IMR-90 (cell line): ENCODE measurements around the gene MYOC. TPM values are rescaled to one million over a fixed set of nuclear protein-coding genes. Genes with fewer than 3 reads are reported as not detected.

Experiments used
- ATAC-seq: fragments of 200-7000 bp; cut with Tn5 transposase; 2 replicates; pipeline ENCODE4 v1.9.1; 2020; ENCODE audit warnings: low read depth, mild to moderate bottlenecking, moderate library complexity
- BruUV-seq: library from RNA; stranded (reverse); fragments of 400-500 nt; replicated peaks from 2 replicates; lab custom pipeline; 2021; lab: Mats Ljungman, UMichigan
- CTCF ChIA-PET: fragments of 300-600 bp; formaldehyde crosslinking; extraction: SDS; loops from one replicate; lab custom pipeline; 2021; ENCODE audit warnings: antibody characterized with exemption; lab: Yijun Ruan, JAX
- POLR2A ChIA-PET: fragments of 300-600 bp; sonication (Branson Sonifier 250); formaldehyde crosslinking; loops from one replicate; lab custom pipeline; 2022; ENCODE audit warnings: antibody characterized with exemption; ENCODE audit not compliant: unreplicated experiment; lab: Charles Lee
- DNase-seq: peaks from one replicate; pipeline ENCODE4 v3.0.0; 2013
- H2AFZ ChIP-seq: replicated peaks from 2 replicates; pipeline ENCODE3; 2013; ENCODE audit warnings: low read length, mild to moderate bottlenecking; ENCODE audit not compliant: poor library complexity
- H2AK5ac ChIP-seq: 2 replicates; pipeline ENCODE4 v1.6.1; 2013; ENCODE audit warnings: low read depth, low read length, inconsistent platforms
- H2AK9ac ChIP-seq: replicated peaks from 2 replicates; pipeline ENCODE3; 2013; ENCODE audit warnings: mild to moderate bottlenecking, low read depth, low read length, moderate library complexity; ENCODE audit not compliant: poor library complexity
- H2BK120ac ChIP-seq: 2 replicates; pipeline ENCODE4 v1.6.1; 2013; ENCODE audit warnings: low read depth, low read length, inconsistent platforms
- H2BK15ac ChIP-seq: 3 replicates; pipeline ENCODE4 v1.6.1; 2013; ENCODE audit warnings: low read depth, low read length, inconsistent platforms
- H2BK20ac ChIP-seq: 2 replicates; pipeline ENCODE4 v1.6.1; 2013; ENCODE audit warnings: low read depth, mild to moderate bottlenecking, inconsistent platforms, low read length, moderate library complexity
- H2BK5ac ChIP-seq: 2 replicates; pipeline ENCODE4 v1.6.1; 2013; ENCODE audit warnings: mild to moderate bottlenecking, low read depth, low read length, inconsistent platforms; ENCODE audit not compliant: poor library complexity, severe bottlenecking
- H3K14ac ChIP-seq: replicated peaks from 2 replicates; pipeline ENCODE4 v1.6.1; 2013; ENCODE audit warnings: low read depth, low read length, inconsistent platforms
- H3K18ac ChIP-seq: 2 replicates; pipeline ENCODE4 v1.6.1; 2013; ENCODE audit warnings: low read depth, low read length, control low read depth
- H3K23ac ChIP-seq: 2 replicates; pipeline ENCODE4 v1.6.1; 2013; ENCODE audit warnings: low read depth, low read length, inconsistent platforms
- H3K27ac ChIP-seq: 2 replicates; pipeline ENCODE4 v1.5.1; 2013; ENCODE audit warnings: mild to moderate bottlenecking, control low read depth, low read length; ENCODE audit not compliant: insufficient read depth
- H3K27me3 ChIP-seq: 2 replicates; pipeline ENCODE4 v1.6.1; 2013; ENCODE audit warnings: low read length; ENCODE audit not compliant: control insufficient read depth, insufficient read depth
- H3K36me3 ChIP-seq: 2 replicates; pipeline ENCODE4 v1.6.1; 2013; ENCODE audit warnings: low read length, mixed read lengths; ENCODE audit not compliant: control insufficient read depth, insufficient read depth
- H3K4ac ChIP-seq: 2 replicates; pipeline ENCODE4 v1.6.1; 2013; ENCODE audit warnings: low read depth, low read length, inconsistent platforms
- H3K4me1 ChIP-seq: 2 replicates; pipeline ENCODE4 v1.6.1; 2013; ENCODE audit warnings: low read length, mixed read lengths; ENCODE audit not compliant: control insufficient read depth, insufficient read depth
- H3K4me2 ChIP-seq: 2 replicates; pipeline ENCODE4 v1.6.1; 2013; ENCODE audit warnings: low read depth, mild to moderate bottlenecking, control low read depth, low read length, moderate library complexity
- H3K4me3 ChIP-seq: 2 replicates; pipeline ENCODE4 v1.5.1; 2013; ENCODE audit warnings: low read depth, mild to moderate bottlenecking, control low read depth, low read length, moderate library complexity; ENCODE audit not compliant: insufficient read depth
- H3K56ac ChIP-seq: 2 replicates; pipeline ENCODE4 v1.6.1; 2013; ENCODE audit warnings: low read length, inconsistent platforms; ENCODE audit not compliant: insufficient read depth; ENCODE audit errors: extremely low read depth
- H3K79me1 ChIP-seq, 2 experiments: 2 replicates each; pipeline ENCODE4 v1.6.1; 2013; ENCODE audit warnings: low read length in 2 of 2, inconsistent platforms in 1 of 2, low read depth in 1 of 2
- H3K9ac ChIP-seq: 2 replicates; pipeline ENCODE4 v1.6.1; 2013; ENCODE audit warnings: low read depth, low read length, control low read depth
- H3K9me1 ChIP-seq: 2 replicates; pipeline ENCODE4 v1.6.1; 2013; ENCODE audit warnings: low read length, inconsistent platforms; ENCODE audit not compliant: insufficient read depth
- H3K9me3 ChIP-seq: 2 replicates; pipeline ENCODE4 v1.6.1; 2013; ENCODE audit warnings: low read length; ENCODE audit not compliant: control insufficient read depth, insufficient read depth
- H4K20me1 ChIP-seq: 2 replicates; pipeline ENCODE4 v1.6.1; 2013; ENCODE audit warnings: low read length, inconsistent platforms; ENCODE audit not compliant: insufficient read depth
- H4K5ac ChIP-seq: 2 replicates; pipeline ENCODE4 v1.6.1; 2013; ENCODE audit warnings: mild to moderate bottlenecking, low read depth, low read length, control low read depth
- H4K8ac ChIP-seq, 2 experiments: 2 replicates each; pipeline ENCODE4 v1.6.1; 2013; ENCODE audit warnings: low read depth in 2 of 2, low read length in 2 of 2, control low read depth in 1 of 2, inconsistent platforms in 1 of 2
- H4K91ac ChIP-seq: 2 replicates; pipeline ENCODE4 v1.6.1; 2013; ENCODE audit warnings: low read depth, low read length, inconsistent platforms; ENCODE audit not compliant: insufficient read depth
- BHLHE40 ChIP-seq: fragments of 150-350 bp; IDR thresholded peaks from 2 replicates; pipeline ENCODE4 v1.6.1; 2016; ENCODE audit warnings: mild to moderate bottlenecking, low read depth, low read length
- CEBPB ChIP-seq: IDR thresholded peaks from 2 replicates; pipeline ENCODE4 v1.6.1; 2012; ENCODE audit warnings: low read depth, low read length, improper control_type of control experiment
- CHD1 ChIP-seq: IDR thresholded peaks from 2 replicates; pipeline ENCODE4 v1.6.1; 2012; ENCODE audit warnings: low read depth, low read length, improper control_type of control experiment
- MAFK ChIP-seq: IDR thresholded peaks from 2 replicates; pipeline ENCODE4 v1.6.1; 2012; ENCODE audit warnings: low read depth, low read length, improper control_type of control experiment
- MXI1 ChIP-seq: IDR thresholded peaks from 2 replicates; pipeline ENCODE4 v1.6.1; 2012; ENCODE audit warnings: low read depth, mild to moderate bottlenecking, low read length, moderate library complexity, borderline replicate concordance
- NFE2L2 ChIP-seq: fragments of 150-350 bp; IDR thresholded peaks from 2 replicates; pipeline ENCODE4 v1.6.1; 2016; ENCODE audit warnings: low read depth, mild to moderate bottlenecking, low read length
- RAD21 ChIP-seq: IDR thresholded peaks from 2 replicates; pipeline ENCODE4 v1.6.1; 2012; ENCODE audit warnings: low read length, improper control_type of control experiment
- RCOR1 ChIP-seq: IDR thresholded peaks from 2 replicates; pipeline ENCODE4 v1.6.1; 2012; ENCODE audit warnings: mild to moderate bottlenecking, low read length, improper control_type of control experiment; ENCODE audit not compliant: insufficient replicate concordance
- SMC3 ChIP-seq: fragments of 150-350 bp; IDR thresholded peaks from 2 replicates; pipeline ENCODE4 v1.6.1; 2016; ENCODE audit warnings: low read depth, mild to moderate bottlenecking, antibody characterized with exemption, low read length, moderate library complexity
- WGBS, 2 experiments: methylation state at CpG; one replicate each; pipeline versions ENCODE4 v1.1.5 to v1.1.7; 2013; ENCODE audit warnings: missing lambda C conversion rate in 2 of 2; ENCODE audit not compliant: insufficient read length in 1 of 2; ENCODE audit errors: extremely low coverage in 2 of 2; 5-methylcytosine and 5-hydroxymethylcytosine counted together
- dilution Hi-C: fragments of 300-500 bp; cut with HindIII; formaldehyde crosslinking; loops from one replicate; pipeline ENCODE4 v1.14.3; 2018; ENCODE audit warnings: low sequenced_read_pairs; ENCODE audit not compliant: unreplicated experiment
- in situ Hi-C: fragments of 300-500 bp; cut with MboI; formaldehyde crosslinking; loops from 3 replicates; pipeline ENCODE4 v1.14.3; 2019; ENCODE audit warnings: low sequenced_read_pairs, inconsistent platforms, mixed read lengths
- intact Hi-C: fragments of 100-400 bp; cut with micrococcal nuclease; formaldehyde crosslinking; loops from 2 replicates; pipeline ENCODE4 v1.10.0; 2022
- polyA plus RNA-seq, 3 experiments: library from polyadenylated mRNA; depleted of rRNA; stranded (reverse); fragments of >200 nt; gene quantifications; 2 replicates each; pipeline ENCODE4 v1.2.3, GENCODE V29; 2012; ENCODE audit warnings: low replicate concordance in 1 of 3
- total RNA-seq: library from RNA; depleted of rRNA; stranded (reverse); fragments of >200 nt; gene quantifications from 2 replicates; pipeline ENCODE4 v1.2.3, GENCODE V29; 2012
- TF ChIP-seq, protein P1 (sequence below): fragments of 150-350 bp; IDR thresholded peaks from 2 replicates; pipeline ENCODE4 v1.6.1; 2016; ENCODE audit warnings: low read depth, mild to moderate bottlenecking, low read length, moderate library complexity, borderline replicate concordance
- TF ChIP-seq, protein P2 (sequence below): fragments of 150-350 bp; IDR thresholded peaks from 2 replicates; pipeline ENCODE4 v1.6.1; 2017; ENCODE audit warnings: mild to moderate bottlenecking, antibody characterized with exemption, low read length, low read depth

Gene MYOC
- total and polyA plus RNA-seq, 2 of the 4 experiments (the other 2 are of a cell fraction), result not detected

DNA sequence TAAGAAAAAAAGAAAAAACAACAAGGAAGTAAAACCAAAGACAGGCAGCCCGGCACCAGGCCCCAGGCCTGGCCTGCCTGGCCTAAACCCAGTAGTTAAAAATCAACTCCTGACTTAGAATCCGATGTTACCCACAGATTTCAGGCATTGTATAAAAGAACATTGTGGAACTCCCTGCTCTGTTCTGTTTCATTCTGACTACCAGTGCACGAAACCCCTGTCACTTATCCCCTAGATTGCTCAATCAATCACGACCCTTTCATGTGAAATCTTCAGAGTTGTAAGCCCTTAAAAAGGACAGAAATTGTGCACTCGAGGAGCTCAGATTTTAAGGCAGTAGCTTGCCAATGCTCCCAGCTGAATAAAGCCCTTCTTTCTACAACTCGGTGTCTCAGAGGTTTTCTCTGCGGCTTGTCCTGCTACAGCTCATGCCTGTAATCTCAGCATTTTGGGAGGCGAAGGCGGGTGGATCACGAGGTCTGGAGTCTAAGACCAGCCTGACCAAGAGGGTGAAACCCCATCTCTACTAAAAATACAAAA lies 46.0 kb downstream of the MYOC start:
- H3K4me1 ChIP-seq, result no peaks in the 10 kb centered on the region
- H3K56ac ChIP-seq, result no peak overlapping the region
- no peak for TF ChIP-seq RAD21
- TF ChIP-seq MAFK, result no peak
- TF ChIP-seq, protein P1, sequence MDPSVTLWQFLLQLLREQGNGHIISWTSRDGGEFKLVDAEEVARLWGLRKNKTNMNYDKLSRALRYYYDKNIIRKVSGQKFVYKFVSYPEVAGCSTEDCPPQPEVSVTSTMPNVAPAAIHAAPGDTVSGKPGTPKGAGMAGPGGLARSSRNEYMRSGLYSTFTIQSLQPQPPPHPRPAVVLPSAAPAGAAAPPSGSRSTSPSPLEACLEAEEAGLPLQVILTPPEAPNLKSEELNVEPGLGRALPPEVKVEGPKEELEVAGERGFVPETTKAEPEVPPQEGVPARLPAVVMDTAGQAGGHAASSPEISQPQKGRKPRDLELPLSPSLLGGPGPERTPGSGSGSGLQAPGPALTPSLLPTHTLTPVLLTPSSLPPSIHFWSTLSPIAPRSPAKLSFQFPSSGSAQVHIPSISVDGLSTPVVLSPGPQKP, result no peak
- no peak for TF ChIP-seq NFE2L2
- no peak for TF ChIP-seq SMC3
- no peak for TF ChIP-seq RCOR1
- no peak for TF ChIP-seq CEBPB
- TF ChIP-seq, protein P2, sequence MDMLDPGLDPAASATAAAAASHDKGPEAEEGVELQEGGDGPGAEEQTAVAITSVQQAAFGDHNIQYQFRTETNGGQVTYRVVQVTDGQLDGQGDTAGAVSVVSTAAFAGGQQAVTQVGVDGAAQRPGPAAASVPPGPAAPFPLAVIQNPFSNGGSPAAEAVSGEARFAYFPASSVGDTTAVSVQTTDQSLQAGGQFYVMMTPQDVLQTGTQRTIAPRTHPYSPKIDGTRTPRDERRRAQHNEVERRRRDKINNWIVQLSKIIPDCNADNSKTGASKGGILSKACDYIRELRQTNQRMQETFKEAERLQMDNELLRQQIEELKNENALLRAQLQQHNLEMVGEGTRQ, result no peak
- TF ChIP-seq CHD1, result no peak
- no peak for TF ChIP-seq BHLHE40
- no peak for TF ChIP-seq MXI1
- H3K4me2 ChIP-seq, result no peak overlapping the region
- no peak overlapping the region for H3K9ac ChIP-seq
- H4K5ac ChIP-seq, result no peak overlapping the region
- no peaks in the 10 kb centered on the region for H3K27me3 ChIP-seq
- no peak overlapping the region for H3K18ac ChIP-seq
- no peaks in the 10 kb centered on the region for H3K79me1 ChIP-seq
- no TSS peak for BruUV-seq
- H2AK9ac ChIP-seq, result no peak overlapping the region
- no peak overlapping the region for H3K4ac ChIP-seq
- no peak overlapping the region for H2AFZ ChIP-seq
- ATAC-seq (no peak), DNase-seq (no peak)
- no peak overlapping the region for H2AK5ac ChIP-seq
- no peaks in the 10 kb centered on the region for H3K9me1 ChIP-seq
- in situ Hi-C loops (no loop called here), intact Hi-C loops (no loop called here), dilution Hi-C loops (no loop called here)
- 100% methylated on average over 1 of the region's 10 CpGs; no CpG with 5 or more reads in 1 of the 2 experiments for WGBS, 2 experiments
- no peak overlapping the region for H3K23ac ChIP-seq
- no peak overlapping the region for H3K14ac ChIP-seq
- ChIA-PET POLR2A (interaction anchor here (0.6 kb wide), 1 partner anchor 856 kb away, joined by 4 read pairs; no protein-coding TSS in a partner anchor), CTCF (no interaction called here)
- no peak overlapping the region for H3K4me3 ChIP-seq
- no peak overlapping the region for H2BK5ac ChIP-seq
- no peaks in the 10 kb centered on the region for H4K20me1 ChIP-seq
- no peaks in the 10 kb centered on the region for H3K9me3 ChIP-seq
- no peak overlapping the region for H4K8ac ChIP-seq
- no peak overlapping the region for H4K91ac ChIP-seq
- H3K27ac ChIP-seq, result no peak overlapping the region
- H2BK20ac ChIP-seq, result no peak overlapping the region
- H2BK120ac ChIP-seq, result no peak overlapping the region
- H2BK15ac ChIP-seq, result no peak overlapping the region
- H3K36me3 ChIP-seq, result no peaks in the 10 kb centered on the region
